ENCODE results near the gene CAV2.
A peak's percentile ranks its signal among the peaks of the same experiment; 100 is the strongest.

The CAV2 gene

GRCh38 chr7:116511552-116512519 is 12.3 kb downstream of the CAV2 start:
- no peak for DNase-seq
- intact Hi-C loops (cut with DNase I; ENCODE audit: low total_unique reads), result no loop called here
- H3K9me3 ChIP-seq, result no peaks in the 10 kb centered on the region
- H3K4me1 ChIP-seq, result peaks cover 0 to 36% (median 5%) of the 10 kb centered on the region in 4 donors
- no peak for TF ChIP-seq CTCF (IDR thresholded peaks at IDR 0.05)
- H3K4me3 ChIP-seq, result peak overlapping the region; percentile 35 to 37
- H3K27ac ChIP-seq, result peak overlapping the region; percentile 48 to 57
- no peaks in the 10 kb centered on the region for H3K27me3 ChIP-seq
- H3K36me3 ChIP-seq, result peaks cover 5 to 16% (median 7%) of the 10 kb centered on the region in 3 donors

- peak overlapping the region; percentile 35 to 37 for H3K4me3 ChIP-seq
- H3K27me3 ChIP-seq, result no peaks in the 10 kb centered on the region
- no peak for TF ChIP-seq CTCF (IDR thresholded peaks at IDR 0.05)
- peaks cover 0 to 8% (median 0%) of the 10 kb centered on the region in 3 donors for H3K36me3 ChIP-seq
- no peaks in the 10 kb centered on the region for H3K9me3 ChIP-seq
- no peak for DNase-seq
- H3K27ac ChIP-seq, result peak overlapping the region; percentile 48 to 57
- H3K4me1 ChIP-seq, result peaks cover 0 to 28% (median 5%) of the 10 kb centered on the region in 4 donors
- intact Hi-C loops (cut with DNase I; ENCODE audit: low total_unique reads), result no loop called here
Measured at GRCh38 chr7:116512520-116513188, 13.1 kb downstream of the CAV2 start.

- intact Hi-C loops (cut with DNase I; ENCODE audit: low total_unique reads), result no loop called here
- Histone ChIP-seq H3K27me3 (no peaks in the 10 kb centered on the region), H3K4me1 (peaks cover 0 to 17% (median 3%) of the 10 kb centered on the region in 4 donors), H3K27ac (no peak overlapping the region), H3K9me3 (no peaks in the 10 kb centered on the region), H3K36me3 (no peaks in the 10 kb centered on the region), H3K4me3 (no peak overlapping the region)
- DNase-seq, result no peak
- TF ChIP-seq CTCF (IDR thresholded peaks at IDR 0.05), result no peak
Measured at GRCh38 chr7:116515584-116515983, 16.0 kb downstream of the CAV2 start.

GRCh38 chr7:116516324-116516723 is 16.8 kb downstream of the CAV2 start:
- peaks cover 0 to 9% (median 3%) of the 10 kb centered on the region in 4 donors for H3K4me1 ChIP-seq
- DNase-seq, result no peak
- no peaks in the 10 kb centered on the region for H3K36me3 ChIP-seq
- H3K9me3 ChIP-seq, result no peaks in the 10 kb centered on the region
- no peak overlapping the region for H3K27ac ChIP-seq
- no peak overlapping the region for H3K4me3 ChIP-seq
- H3K27me3 ChIP-seq, result no peaks in the 10 kb centered on the region
- no peak for TF ChIP-seq CTCF (IDR thresholded peaks at IDR 0.05)
- intact Hi-C loops (cut with DNase I; ENCODE audit: low total_unique reads), result no loop called here

- no peak for DNase-seq
Measured at GRCh38 chr7:116517626-116518025, 18.1 kb downstream of the CAV2 start.

More at GRCh38 chr7:116517626-116518025, 18.1 kb downstream of the CAV2 start:
- TF ChIP-seq CTCF (IDR thresholded peaks at IDR 0.05), result no peak
- H3K4me3 ChIP-seq, result no peak overlapping the region
- no peak overlapping the region for H3K27ac ChIP-seq
- intact Hi-C loops (cut with DNase I; ENCODE audit: low total_unique reads), result no loop called here
- H3K27me3 ChIP-seq, result no peaks in the 10 kb centered on the region
- peaks cover 0 to 14% (median 0%) of the 10 kb centered on the region in 4 donors for H3K4me1 ChIP-seq
- no peaks in the 10 kb centered on the region for H3K9me3 ChIP-seq
- no peaks in the 10 kb centered on the region for H3K36me3 ChIP-seq
